Activated gamma-delta T cell treated with anti-CD3 and anti-CD28 coated beads, Interleukin-2, amount 50 U/mL, for 16 hours (primary cell): ENCODE results near the gene RPP25L.

ENCODE experiments used
- DNase-seq: peaks from one replicate; pipeline ENCODE4 v3.0.0-alpha.2; 2020; ENCODE audit warnings: low read depth

Gene RPP25L

DNA sequence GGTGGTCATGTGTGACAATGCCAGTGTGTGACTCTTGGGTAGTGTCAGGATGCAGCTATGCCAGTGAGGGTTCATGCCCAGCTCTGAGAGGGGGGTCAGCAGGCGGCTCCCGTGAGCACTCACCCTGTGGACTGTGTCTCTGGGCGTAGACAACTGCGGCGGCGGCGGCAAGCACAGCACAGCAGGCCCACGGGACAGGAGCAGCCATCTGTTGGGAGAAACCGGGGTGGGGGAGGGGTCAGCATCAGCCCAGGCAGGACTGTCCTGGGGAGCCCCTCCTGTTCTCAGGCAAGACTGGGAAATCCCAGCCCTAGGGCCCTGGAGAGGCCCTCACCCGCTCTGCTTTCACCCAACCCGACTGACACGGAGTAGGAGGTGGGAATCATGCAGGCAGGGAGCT, 43.1 kb downstream of the RPP25L start:
- DNase-seq, result no peak

DNA sequence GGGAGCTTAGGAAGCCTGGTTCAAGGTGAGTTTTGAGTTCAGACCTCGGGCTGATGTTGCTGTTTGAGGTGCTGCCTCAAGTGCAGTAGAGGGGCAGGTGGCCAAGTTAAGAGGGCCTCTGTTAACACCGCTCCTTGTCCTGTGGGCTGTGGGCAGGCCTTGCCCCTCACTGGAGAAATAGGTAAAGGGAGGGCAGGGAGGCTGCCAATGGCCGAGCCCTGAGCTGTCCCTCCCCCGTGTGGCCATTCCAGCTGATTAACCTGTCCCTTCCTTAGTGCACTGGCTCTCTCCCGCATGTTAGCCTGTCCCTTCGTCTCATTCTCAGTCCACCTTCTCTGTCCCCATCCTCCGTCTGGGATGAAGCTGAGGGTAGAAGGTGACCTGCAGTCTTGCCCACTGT, 43.8 kb downstream of the RPP25L start:
- no peak for DNase-seq

DNA sequence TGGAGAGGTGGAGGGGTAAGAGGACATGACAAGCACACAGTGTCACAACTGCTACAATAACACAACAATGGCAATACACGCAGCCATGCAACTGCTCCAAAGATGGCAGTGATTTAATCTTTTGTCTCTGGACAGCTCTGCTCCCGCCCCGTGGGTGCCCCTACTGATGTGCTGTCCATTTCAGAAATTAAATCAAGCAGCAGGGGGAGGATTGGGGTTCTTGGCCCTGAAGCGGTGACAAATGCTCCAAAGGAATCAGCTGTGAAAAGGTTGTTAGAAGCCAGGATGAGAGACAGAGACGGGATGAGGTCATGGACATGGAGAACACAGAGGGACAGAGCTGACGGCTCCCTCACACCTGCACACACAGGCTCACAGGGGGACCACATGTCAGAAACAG, 44.9 kb downstream of the RPP25L start:
- DNase-seq, result no peak

DNA sequence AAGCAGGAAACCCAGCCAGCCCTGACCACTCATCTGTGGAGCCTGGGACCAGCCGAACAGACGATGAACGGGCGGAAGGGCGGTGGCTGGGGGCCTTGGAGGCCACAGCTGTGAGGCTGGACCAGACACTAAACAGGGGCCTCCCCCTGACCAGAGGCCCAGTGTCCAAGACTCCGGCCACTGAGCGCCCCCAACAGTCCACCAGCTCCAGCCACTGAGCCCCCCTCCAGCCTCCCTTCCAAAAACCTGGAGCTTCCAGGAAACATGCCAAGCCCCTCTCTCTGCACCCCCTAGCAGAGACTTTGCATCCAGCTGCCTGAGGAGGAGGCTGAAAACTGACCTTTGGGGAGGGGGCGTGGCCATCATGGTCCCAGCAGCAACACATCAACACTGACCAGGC, 45.6 kb downstream of the RPP25L start:
- DNase-seq, result no peak

DNA sequence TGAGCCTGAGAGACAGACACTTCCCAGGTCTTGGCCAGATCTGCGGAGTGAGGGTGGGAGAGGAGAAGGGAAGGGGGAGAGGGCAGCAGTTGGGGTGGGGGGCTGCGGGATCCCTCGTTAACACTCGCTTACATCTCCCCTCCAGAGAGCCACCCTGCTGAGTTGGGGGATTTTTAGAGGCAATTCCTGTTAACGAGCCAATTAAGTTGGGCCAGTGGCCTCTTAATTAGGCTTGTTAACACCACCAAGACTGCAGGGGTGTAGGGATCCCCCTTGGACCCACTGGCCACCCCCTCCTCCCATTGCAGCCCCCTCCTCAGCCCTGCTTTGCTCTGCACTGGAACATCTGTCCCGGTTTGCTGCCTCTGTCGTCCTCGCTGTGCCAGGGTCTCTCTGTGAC, 46.0 kb downstream of the RPP25L start:
- DNase-seq, result no peak

DNA sequence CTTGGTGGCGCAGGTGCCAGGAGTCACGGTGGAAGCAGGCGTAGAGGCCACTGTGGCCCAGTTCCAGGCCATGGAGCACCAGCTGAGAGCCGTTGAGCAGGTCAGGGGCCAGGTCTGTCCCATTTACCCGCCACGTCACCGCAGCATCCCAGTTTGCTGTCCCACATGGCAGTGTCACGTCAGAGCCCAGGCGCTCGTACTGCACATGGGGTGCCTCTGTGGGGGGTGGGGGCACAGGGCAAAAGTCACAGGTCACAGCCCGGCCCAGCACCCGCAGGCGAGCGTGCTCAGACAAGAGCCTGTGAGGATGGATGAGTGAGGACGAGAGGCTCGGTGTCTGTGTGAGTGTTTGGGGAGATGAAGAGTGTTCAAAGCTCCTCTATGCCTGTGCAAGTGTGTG, 47.3 kb downstream of the RPP25L start:
- no peak for DNase-seq

DNA sequence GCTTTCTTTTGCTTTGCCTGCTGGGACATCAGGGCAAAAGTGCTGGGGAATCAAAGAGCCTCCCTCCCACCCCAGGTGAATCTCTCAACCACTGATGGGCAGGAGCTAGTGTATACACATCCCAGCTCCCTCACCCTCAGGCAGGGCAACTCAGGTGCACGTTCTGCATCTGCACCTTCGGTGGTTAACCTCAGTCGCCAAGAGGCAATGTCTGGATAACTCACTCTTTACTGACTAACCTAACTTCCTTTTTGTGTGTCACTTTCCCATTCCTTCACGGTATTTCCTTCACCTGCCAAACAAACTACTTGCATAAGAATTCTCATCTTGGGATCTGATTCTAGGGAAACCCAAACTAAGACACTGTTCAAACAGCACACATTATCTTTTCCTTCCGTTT, 48.6 kb downstream of the RPP25L start:
- DNase-seq, result no peak

DNA sequence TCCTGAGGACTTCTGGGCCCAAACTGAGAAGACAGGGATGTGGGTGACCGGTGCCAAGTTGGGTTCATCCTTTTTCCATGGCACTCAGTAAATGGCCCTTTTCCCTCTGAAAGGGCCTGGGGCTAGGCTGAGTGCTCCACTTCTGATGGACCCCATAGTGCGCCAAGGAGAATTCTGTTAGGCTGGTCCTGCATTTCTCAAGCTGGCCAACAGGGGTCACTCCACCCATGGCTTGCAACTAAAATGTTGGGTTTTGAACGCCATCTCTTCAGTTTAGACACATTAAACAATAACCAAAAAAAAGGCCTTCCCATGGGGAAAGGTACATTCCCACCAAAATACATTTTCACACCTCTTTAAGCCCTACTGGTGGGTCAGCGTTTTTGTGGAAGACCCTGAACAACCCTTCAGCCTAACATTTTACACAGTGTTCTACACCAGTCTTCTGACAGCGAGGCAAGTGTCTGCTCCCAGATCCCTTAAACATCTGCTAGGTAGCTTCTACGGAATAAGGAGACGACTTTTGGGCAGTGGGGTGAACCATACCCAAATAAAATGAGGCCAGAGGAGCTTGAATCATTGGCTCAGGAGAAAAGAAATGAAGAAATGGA, 49.7 kb downstream of the RPP25L start:
- DNase-seq, result no peak

DNA sequence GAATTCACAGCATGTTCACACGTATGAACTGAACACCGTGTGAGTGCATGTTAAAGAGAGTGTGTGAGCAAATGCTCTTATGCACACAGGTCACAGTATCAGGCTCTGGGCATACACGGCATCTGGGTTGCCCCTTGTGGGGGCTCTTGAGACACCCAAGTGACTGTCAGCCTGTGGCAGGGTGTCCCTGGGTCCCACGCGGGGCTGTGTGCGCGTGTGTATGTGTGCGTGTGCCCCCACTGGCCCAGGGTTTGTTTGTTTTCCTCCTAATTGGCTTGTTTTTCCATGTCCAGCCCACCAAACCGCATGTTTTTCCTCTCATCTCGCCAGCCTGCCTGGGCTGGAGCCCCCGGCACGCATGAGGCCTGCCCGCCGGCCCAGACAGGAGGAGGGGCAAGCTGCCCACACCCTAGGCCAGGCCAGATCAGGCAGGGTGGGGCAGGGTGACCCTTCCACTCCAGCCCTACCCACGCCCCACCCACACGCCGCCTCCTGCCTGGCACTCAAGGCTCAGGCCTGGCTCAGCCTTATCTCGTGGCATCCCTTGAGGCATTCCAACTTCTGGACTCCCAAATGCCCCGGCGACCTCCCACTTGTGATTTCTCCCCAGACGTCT, 51.2 kb downstream of the RPP25L start:
- DNase-seq, result no peak
